Esophagus squamous epithelium (tissue), 4 donors: ENCODE results near the gene IL20RA.

ENCODE experiments used
- CTCF ChIP-seq, 6 experiments: fragments of 450-650 bp in 4 of 6; fragments of 200-600 bp in 2 of 6; sonication (generic) in 2 of 6; IDR thresholded peaks; one replicate each; pipeline ENCODE4 v1.5.1; 2016 to 2019; ENCODE audit warnings: antibody characterized with exemption in 6 of 6, mild to moderate bottlenecking in 4 of 6, moderate library complexity in 4 of 6
- POLR2A ChIP-seq, 4 donors: fragments of 450-650 bp; IDR thresholded peaks; one replicate each; pipeline ENCODE4 v1.6.1; 2017; ENCODE audit warnings: antibody characterized with exemption in 4 of 4, mild to moderate bottlenecking in 4 of 4, moderate library complexity in 3 of 4

- TF ChIP-seq CTCF (IDR thresholded peaks at IDR 0.05), result no peak
- no peak for TF ChIP-seq POLR2A (IDR thresholded peaks at IDR 0.05)
Observed at GRCh38 chr6:137006056-137006455, 38.7 kb downstream of the IL20RA start.
